HG03432 (cell line): ENCODE measurements around the gene SLC25A3.

Source experiments
- ATAC-seq: cut with Tn5 transposase; IDR thresholded peaks from one replicate; pipeline ENCODE4 v1.9.1; 2021; ENCODE audit warnings: mild to moderate bottlenecking, moderate library complexity; ENCODE audit not compliant: unreplicated experiment

SLC25A3 gene

DNA sequence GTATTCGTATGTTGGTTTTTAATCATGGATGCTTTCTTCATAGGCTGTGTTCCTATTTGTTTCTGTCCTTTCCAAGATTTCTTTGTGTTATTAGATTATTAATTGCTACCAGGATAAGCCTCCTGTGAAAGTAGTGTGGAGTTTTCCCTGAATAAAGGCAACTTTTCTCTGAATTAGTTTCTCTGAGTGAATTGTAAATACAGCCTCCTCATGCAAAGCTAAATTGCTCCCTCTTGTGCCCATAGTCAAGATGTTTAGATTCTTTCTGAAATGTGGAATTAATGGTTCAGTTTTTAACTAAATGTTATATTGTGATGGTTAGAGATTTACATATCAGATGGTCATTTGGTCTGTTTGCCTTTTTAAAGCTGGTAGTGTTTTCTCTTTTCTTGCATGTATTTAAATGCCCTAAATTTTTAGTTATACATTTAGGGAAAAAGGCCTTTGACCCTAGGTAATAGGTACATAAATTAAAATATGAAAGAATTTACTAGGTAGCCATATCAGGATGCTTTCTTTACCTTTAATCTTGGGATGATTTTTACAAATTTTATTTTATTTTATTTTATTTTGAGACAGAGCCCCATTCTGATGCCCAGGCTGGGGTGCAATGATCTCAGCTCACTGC, 60.5 kb downstream of the SLC25A3 start:
- ATAC-seq = peak; percentile 54
